GM13977 (cell line): ENCODE results near the gene TMPRSS4.

Experiments
- DNase-seq: peaks from one replicate; pipeline ENCODE4 v3.0.0; 2012; ENCODE audit warnings: low spot score
- CTCF ChIP-seq: IDR thresholded peaks from 2 replicates; pipeline ENCODE4 v1.5.1; 2012; ENCODE audit warnings: mild to moderate bottlenecking, control low read depth; ENCODE audit not compliant: insufficient read depth; ENCODE audit errors: extremely low read depth, missing control alignments
- in situ Hi-C: fragments of 300-500 bp; cut with MboI; formaldehyde crosslinking; loops from one replicate; pipeline ENCODE4 v1.12.0; 2022; ENCODE audit warnings: low sequenced_read_pairs, low pct_unique_long_range_greater_than_20kb, mixed read lengths, inconsistent platforms; ENCODE audit not compliant: unreplicated experiment

TMPRSS4 gene

GRCh38 chr11:118120793-118121192 is 43.9 kb downstream of the TMPRSS4 start:
- in situ Hi-C loops = no loop called here
- no peak for TF ChIP-seq CTCF
- no peak for DNase-seq

- TF ChIP-seq CTCF = no peak
- in situ Hi-C loops = no loop called here
Observed at GRCh38 chr11:118124929-118125535, 48.2 kb downstream of the TMPRSS4 start.

GRCh38 chr11:118126082-118126838 is 49.4 kb downstream of the TMPRSS4 start:
- TF ChIP-seq CTCF = no peak
- in situ Hi-C loops = no loop called here
- no peak for DNase-seq

More at GRCh38 chr11:118124929-118125535, 48.2 kb downstream of the TMPRSS4 start:
- DNase-seq = no peak

- in situ Hi-C loops = no loop called here
- TF ChIP-seq CTCF = no peak
- DNase-seq = no peak
Observed at GRCh38 chr11:118128310-118128709, 51.4 kb downstream of the TMPRSS4 start.

- no peak for DNase-seq
- TF ChIP-seq CTCF = no peak
- in situ Hi-C loops = no loop called here
Observed at GRCh38 chr11:118128721-118129470, 52.0 kb downstream of the TMPRSS4 start.

- no peak for DNase-seq
- no peak for TF ChIP-seq CTCF
- in situ Hi-C loops = no loop called here
Observed at GRCh38 chr11:118129471-118130172, 52.7 kb downstream of the TMPRSS4 start.
